GM21737 (cell line): ENCODE data around the gene CLDN20.

Experiments
- ATAC-seq: cut with Tn5 transposase; IDR thresholded peaks from one replicate; pipeline ENCODE4 v1.9.1; 2021; ENCODE audit warnings: mild to moderate bottlenecking, moderate library complexity; ENCODE audit not compliant: unreplicated experiment

The CLDN20 gene

DNA sequence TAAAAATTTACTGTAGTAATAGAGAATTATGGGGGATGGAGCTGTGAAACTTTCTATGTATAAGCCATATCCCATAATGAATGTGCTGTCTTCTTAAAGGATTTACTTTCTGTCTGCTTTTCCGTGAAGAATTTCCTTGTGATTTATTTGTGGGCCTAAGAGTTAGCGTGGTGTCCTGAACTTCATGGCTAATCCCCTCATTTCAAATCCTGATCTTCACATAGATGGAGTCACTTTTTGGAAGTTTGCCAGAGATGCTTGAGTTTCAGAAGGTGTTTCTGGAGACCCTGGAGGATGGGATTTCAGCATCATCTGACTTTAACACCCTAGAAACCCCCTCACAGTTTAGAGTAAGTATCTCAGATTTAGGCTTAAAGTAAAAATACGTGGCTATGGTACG lies 19.4 kb upstream of the CLDN20 start:
- ATAC-seq = no peak

DNA sequence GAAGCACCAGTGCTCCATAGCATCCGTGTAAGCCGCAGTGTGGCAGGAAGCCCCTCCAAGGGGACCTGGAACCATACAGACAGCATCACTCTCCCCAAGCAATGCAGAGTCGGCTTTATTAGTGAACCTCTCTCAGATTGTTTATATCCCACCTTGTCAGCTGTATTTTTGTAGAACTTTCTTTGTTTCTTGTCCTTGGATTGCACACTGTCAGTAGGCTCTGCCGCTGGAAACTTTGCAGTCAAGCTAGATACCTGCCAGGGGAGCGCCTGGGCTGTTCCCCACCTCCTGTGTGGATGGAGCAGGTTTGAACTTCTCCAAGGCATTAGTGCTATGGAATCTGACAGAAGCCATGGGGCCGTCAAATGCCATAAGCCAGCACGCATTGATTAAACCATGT lies 18.6 kb upstream of the CLDN20 start:
- no peak for ATAC-seq

DNA sequence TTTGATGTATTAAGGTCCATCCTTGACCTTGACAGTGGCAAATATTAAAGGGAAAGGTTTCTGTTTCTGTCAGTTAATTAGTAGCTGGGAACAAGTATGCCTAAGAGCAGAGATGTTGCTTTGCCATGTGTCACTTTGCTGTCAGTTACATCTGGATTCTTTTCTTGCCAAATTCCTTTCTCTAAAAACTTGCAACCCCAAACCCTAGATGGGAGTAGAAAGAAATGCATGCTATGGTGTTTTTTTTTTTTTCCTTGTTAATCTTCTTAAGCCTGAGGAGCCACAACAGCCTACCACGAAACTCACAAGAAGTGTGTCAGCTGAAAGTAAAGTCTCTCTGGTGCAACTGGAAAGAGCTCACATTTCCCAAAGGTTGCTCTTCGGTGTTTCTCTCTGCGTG lies 18.0 kb upstream of the CLDN20 start:
- ATAC-seq = no peak

DNA sequence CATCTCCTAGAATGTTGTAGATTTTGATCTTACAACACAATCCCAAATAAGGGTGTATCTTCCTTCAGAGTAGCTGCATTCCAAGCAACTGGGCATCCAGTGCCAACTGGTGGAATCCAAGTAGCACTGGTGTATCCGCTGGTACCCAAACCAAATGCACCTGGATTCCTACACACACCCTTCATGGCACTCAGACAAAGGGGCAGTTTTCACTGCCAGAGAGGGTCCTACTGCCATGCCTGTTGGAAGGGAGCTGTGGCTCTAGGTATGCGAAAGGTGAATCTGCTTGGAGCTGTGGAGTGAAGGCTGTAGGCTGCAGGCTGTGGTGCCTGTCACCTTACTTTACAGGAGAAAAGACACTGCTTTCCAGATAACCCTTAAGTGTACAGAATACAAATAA lies 17.0 kb upstream of the CLDN20 start:
- ATAC-seq = no peak

DNA sequence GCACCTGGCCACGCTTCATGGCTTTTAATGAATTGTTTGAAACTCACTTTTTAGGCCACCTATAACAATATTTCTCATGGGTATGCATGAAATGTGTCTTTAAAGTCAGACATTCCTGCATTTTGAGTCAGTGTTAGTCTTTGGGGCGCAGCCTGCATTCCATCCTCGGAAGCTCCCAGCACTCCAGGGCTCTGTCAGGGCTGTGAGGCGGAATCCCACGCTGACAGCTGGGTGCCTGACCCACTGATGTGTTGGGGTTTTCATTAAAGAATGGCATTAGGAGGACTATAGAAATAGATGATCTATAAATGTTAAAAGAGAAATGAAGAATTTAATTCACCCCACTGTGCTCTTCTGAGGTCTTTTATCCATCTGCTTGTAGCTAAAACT lies 16.2 kb upstream of the CLDN20 start:
- ATAC-seq = no peak

DNA sequence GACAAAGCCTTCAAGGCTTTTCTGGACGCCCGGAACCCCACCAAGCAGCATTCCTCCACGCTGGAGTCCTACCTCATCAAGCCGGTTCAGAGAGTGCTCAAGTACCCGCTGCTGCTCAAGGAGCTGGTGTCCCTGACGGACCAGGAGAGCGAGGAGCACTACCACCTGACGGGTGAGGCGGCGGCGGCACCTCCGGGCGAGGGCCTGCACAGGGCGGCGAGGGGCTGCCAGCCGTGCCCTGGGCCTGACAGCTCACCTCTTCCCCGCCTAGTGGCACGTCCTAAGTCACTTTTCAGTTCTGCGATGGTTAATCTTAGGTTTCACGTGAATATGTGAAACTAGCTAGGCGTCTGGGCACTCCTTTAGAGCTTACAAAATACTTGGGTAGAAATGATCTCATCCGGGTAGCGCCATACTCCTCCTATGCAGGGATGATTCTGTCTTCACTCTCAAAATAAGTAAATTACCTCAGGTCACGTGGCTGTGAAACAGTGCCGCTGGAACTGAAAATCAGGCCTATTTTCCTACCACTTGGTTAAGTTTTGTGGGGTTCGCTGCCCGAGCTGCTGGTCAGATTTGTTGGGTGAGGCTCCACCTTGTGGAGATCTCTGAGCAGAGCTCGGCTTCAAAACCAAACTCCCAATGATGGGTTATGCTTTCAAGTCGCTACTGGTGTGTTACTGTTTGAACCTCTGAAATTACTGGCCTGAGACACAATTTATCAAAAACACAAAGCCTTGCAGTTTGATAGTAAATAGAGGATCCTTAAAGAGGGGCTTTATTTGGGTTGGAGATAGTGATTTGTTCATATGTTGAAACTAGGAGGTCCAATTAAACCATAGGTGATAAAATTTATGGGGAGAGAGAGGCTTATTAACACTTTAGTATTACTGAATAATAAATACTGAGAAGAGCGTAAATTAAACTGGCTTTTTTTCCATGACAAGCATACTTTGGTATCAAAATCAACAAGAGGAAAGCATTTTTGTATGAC lies 15.5 kb upstream of the CLDN20 start:
- ATAC-seq = no peak

DNA sequence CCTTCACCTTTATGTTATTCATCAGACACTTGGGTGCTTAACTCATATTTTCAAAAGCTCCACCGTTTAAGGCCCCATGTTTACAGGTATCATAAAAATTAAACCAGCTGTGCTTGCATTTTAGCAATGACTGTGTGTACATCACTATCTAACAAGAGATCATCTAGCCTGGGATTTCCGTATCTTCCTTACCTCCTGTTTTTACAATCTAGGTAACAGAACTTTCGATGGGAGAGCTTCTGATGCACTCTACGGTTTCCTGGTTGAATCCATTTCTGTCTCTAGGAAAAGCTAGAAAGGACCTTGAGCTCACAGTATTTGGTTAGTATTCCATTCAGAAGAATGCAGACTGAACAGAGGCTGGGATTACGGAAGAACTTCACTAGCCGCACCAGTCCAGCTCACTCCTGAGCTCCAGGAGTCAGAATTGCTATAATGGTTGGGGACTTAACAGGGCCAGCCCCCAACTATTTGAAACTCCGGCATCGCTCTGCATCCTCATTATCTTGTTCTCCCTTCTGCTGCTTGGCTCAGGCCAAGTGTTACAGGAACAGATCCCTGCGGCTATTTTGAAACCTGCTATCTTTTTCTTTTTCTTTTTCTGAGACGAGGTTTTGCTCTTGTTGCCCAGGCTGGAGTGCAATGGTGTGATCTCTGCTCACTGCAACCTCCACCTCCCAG lies 13.0 kb upstream of the CLDN20 start:
- ATAC-seq = no peak

DNA sequence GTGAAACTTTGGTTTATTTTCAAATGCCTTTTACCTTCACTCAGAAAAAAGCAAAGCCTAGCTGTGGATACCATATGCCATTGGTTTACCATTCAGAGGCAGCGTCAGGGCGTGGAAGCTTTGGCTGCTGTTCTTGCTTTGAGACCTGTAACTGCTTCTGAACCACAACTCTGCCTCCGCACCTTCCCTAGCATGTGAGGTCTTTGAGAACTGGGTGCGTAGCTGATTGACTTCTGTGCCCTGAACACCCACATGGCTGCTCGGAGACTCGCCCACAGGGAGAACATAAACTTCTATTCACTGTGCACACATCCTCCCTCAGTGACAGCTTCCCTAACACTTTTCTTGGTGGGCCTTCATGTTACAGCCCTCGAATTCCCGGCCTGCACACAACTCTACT lies 11.2 kb upstream of the CLDN20 start:
- no peak for ATAC-seq

DNA sequence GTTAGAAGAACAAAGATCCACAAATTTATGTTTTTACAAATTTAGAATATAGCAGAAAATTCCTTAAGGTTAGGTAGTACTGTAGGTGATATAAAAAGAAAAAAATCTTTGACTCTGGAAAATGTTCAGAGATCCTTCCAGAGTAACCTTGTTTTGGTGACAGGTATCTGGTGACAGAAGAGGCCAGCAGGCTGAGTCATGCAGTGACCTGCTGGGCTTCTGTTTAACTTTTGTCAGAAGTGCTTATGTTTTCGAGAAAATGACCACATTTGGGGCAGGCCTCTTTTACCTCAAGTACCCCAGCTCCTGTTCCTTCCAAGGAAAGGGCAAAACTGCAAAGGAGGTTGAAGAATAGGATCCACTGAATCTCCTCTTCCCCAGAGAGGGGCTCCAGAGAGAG lies 10.5 kb upstream of the CLDN20 start:
- ATAC-seq = no peak

DNA sequence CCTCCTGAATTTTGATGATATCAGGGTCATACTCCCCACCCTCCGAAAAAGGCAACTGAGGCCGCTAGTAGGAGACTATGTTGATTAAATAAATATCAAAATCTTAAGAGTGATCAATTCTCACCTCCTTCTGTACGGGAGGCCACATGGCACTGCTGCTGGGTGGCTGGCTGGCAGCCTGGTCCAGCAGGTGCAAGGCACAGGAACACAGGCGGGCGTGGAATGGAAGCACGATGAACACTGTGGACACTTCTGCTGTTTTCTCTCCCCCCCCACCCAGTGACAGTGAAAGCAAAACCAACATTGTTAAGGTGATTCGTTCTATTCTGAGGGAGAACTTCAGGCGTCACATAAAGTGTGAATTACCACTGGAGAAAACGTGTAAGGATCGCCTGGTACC lies 9.7 kb upstream of the CLDN20 start:
- ATAC-seq = no peak

DNA sequence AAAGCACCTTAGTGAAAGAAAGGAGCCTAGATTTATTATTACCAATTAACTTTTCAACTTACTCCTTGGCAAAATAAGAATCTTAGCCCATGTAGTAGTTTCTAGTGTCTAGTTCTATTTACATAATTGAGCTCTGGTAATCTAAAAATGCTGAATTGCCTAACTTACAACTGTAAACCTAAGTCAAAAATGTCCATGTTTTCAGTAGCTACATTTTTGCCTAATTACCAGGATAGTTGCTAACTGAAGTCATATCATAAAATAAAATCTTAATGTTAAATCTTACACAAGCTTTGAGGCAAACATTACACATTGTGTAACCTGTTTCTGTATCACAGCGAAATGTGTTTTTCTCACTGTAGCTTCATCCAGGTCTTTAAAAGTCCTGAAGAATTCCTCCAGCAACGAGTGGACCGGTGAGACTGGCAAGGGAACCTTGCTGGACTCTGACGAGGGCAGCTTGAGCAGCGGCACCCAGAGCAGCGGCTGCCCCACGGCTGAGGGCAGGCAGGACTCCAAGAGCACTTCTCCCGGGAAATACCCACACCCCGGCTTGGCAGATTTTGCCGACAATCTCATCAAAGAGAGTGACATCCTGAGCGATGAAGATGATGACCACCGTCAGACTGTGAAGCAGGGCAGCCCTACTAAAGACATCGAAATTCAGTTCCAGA lies 7.6 kb upstream of the CLDN20 start:
- no peak for ATAC-seq

DNA sequence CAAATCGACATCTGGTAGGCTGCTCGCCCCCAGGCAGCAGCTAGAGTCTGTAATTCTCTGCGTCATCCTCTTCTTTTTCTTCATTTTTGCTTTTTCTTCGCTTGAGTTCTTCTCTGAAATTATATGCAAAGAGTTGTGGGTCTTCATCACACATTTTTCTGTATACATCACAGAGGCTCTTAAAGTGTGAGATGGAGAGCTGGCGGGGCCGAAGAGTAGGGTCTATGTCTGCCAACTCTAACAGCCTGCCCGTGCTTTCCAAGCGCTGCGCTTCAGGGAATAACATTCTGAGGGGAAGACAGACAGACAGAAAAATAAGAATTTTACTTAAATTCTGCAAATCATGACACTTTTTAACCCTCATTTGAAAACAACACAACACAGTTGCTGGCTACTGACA lies 6.0 kb upstream of the CLDN20 start:
- no peak for ATAC-seq

DNA sequence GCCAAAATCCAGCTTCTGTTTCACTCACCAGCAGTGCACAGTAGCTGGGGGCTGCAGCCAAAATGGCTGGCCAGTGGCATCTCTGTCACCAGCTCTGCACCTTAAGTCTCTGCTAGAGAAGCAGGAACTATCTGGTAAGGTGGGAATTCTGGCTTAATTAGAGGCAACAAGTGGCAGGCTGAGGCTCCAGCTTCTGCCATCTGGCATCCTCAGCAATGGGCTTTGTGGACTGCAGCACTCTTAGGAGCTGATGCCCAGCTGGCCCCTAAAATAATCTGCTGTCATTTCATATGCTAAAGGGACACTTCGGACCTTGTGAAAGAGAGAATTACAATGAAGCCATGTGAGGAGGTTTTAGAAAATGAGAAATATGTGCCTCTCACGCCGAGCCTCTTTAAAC lies 4.6 kb upstream of the CLDN20 start:
- ATAC-seq = no peak

DNA sequence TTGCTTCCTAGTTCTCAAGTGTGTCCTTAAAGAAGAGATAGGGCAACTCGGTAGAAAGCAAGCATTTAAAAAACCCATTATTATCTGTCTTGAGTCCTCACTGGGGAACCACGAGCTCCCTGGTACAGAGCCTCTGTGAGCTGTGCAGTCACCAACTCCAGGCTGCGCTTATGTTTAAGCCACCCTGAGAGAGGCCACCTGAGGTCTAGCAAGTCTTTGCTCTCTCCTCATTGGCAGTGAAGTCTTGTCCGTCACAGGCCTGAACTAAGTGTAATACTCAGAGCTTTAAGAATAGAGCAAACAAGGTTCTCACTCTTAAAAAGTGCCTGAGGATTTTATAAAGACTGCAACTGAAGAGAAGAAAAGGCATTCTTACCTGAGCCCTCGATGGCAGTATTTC lies 3.9 kb upstream of the CLDN20 start:
- ATAC-seq = no peak

DNA sequence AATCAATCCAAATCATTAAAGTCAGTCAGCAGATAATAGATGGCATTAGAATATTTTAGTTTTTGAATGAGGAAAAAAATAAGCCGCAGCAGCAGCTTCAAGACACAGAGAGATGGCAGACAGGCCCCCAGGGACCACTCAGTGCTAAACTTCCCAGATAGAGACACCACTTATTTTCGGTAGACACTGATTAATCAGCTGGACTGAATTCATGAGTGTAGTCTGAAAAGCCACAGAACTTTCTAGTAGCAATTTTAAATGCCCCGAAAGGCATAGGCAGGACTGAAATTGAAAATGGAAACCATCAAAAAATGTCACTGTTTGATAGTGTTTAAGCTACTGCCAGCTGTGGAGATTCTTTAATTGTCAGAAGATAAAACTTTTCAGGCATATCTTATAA lies 3.1 kb upstream of the CLDN20 start:
- ATAC-seq = peak; percentile 63

DNA sequence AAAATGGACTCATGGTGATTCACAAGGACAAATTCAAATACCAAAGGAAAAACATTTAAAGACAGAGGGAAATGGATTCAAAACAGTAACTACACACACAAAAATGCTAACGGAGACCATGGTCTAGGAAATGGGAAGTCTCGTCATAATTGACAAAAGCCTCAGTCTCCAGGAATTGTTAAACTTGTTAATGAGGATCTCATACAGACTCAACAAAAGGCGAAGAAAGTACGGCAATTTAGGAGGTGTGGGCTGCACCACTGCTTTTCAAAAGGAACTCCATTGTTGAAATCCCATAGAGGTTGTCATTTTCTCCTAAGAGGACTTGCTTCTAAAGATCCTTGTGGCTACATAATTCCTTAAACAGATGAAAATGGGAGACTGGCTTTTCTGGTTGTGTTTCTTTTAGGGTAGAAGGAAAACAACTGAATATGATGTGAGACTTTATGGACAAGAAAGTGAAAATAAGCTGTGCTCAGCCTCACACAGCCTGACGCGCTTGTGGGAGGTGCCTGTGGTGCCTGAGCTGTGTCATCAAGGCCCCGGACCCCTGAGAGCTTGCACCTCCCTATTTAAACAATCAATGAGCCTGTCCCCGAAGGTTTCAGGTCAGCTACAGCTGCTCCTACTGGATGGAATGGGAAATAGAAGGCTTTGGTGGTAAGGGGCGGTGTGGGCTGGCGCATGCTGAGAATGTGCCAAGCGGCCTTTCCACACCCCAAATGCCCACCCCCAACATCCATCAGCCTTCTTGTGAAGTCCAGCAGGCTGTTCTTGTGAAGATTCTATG lies 2.5 kb upstream of the CLDN20 start:
- no peak for ATAC-seq

DNA sequence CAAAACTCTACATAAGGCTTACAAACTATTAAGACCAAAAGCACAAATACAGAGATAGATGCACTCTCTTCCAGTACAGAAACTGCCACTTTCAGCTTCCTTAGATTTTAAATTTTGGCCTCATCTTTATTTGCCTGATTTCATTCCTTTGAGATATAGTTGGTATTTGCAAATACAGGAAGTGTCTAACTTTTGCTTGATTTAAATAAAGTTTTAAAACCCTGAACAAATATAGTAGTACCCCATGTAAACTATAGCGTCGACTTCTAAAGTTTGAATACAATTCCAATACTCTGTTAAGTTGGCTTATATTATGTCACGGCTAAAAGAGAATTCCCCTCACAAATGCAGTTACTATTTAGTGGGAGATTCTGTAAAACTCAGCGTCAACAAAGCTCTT lies 1.2 kb upstream of the CLDN20 start:
- ATAC-seq = no peak

DNA sequence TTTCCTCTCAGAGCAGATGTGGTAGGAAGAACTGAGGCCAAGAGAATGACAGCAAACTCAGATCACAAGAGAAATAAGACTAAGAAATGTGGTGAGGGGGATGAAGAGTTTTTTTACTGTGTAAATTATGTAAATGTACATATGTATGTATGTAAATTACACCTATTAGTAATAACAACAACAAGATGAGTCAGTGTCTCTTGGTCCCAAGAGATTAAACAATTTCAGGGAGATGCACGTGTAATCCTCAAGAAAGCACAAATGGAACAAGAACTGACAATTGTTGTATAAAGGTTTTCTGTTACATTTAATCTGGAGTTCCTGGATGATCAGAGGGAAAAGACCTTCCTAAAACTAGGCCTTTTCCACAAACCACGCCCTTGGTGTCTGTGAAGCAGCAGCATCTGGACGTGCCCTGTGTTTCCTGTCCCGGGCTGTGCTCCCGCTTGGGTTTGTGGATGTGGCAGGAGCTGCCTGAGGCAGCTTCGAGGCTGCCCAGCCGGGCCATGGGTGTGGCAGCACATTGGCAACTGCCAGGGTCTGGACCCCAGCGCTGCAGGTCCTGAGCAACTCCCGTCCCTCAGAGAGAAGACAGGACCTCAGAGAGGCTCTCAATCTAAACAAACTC lies 994 bp downstream of the CLDN20 start:
- no peak for ATAC-seq

DNA sequence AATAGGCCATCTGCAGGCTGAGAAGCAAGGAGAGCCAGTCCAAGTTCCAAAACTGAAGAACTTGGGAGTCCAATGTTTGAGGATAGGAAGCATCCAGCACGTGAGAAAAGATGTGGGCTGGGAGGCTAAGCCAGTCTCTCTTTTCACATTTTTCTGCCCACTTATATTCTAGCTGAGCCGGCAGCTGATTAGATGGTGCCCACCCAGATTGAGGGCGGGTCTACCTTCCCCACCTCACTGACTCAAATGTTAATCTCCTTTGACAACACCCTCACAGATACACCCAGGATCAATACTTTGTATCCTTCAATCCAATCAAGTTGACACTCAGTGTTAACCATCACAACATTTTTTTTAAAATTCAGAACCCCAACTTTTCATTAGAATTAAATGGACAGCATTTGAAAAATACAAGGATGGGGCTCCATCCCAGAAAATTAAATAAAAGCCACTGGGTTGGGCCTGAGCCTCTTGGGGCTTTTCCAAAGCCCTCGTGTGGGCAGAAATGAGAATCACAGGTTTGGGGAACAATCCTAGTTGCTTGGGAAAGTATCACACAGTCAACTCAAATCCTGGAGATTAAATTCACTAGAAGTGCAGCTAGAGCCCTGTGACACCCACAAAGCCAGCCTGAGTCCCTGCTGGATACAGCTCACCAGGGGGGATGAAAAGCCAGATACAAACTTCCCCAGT lies 2.2 kb downstream of the CLDN20 start:
- ATAC-seq = no peak

DNA sequence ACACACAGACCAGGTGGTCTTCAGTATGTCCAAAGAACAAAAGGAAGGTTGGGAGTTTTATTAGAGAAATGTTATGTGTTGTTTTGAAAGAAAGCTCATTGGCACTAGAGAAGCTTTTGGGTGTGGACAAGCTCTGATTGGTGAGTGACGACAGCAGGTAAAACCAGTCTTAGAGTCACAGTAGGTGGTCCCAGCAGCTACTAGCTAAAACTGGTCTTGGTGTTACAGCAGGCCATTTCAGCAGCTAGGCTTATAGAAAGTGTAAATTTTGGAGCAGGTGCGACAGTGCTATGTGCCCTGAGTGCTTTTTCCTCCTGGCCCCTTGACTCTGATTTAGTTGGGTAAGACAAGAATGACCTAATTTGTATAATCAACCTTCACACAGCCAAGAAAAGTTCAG lies 3.6 kb downstream of the CLDN20 start:
- ATAC-seq = no peak
